ENCODE data around the gene CFAP46. TPM values are rescaled to one million over a fixed set of nuclear protein-coding genes. Genes with fewer than 3 reads are reported as not detected.

CFAP46 gene
- total and polyA plus RNA-seq, 9 of the 15 experiments (the other 6 are each of a cell fraction or from before 2014, with no cell fraction given) = not detected

DNA sequence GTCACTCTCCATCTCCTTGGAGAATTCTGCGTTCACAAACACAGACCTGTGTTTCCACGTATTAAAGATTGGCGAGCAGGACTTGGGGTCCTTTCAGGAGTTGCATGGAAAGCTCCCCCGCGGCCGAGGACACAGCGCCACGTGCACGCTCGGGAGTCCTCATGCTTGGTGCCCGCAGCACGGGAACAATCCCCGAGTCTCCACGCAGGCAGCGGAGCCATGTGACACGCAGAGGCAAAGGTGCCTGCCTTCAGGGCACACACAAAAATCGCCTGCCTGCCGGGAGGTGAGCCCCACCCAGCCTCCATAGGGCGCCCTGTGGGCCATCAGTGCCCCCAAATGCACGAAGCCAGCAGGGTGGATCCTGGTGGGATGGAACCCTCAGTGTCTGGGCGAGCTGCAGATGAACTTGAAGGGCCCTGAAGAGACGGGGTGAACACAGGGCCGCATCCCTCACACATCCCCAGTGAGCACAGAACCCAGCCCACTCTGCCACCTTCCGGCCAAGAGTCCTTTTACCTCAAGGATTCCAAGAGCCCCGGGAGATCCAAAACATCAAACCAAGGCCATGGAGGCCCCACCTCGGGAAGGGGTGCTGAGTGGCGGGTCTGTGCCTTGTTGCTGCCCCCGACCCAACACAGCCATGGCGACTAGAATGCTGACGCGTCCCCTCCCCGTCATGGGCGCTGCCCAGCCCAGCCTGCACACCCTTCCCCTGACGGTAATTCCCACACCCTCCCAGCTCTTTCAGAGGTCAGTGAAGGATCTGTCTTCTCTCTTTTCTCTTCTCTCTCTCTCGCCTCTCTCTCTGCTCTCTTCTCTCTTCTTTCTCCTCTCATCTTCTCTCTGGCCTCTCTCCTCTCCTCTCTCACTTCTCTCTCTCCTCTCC, 55.9 kb downstream of the CFAP46 start (continued):
- no peak for TF ChIP-seq LEF1 (IDR thresholded peaks at IDR 0.05)

DNA sequence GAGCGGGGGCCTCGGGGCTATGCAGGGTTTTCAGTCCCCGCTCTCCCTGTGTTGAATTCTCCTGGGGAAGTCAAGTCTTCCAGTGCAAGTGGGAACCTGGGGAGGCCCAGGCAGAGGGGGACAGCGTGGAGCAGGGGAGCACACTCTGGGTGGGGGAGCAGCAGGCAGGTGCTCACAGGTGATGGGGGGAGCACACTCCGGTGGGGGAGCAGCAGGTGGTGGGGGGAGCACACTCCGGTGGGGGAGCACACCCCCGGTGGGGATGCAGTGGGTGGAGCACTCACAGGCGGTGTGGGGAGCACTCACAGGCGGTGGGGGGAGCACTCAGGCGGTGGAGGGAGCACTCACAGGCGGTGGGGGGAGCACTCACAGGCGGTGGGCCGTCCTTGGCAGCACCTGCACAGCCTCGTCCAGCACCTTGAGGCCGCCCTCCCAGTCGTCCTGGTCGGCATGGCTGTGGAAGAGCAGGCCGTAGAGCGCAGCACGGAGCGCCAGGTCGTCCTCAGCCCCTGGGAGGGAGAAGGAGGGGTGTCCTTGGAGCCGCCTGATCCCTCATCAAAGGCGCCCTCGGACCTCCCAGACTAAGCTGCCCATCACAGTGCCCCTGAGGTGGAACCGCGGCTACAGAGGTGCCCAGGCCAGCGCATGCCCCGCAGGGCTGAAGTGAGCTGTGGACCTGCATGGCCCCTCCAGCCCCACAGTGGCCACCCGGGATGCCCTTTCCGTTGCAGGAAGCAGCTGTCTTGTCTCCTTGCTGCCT, 56.7 kb downstream of the CFAP46 start:
- H3K4me2 ChIP-seq (ENCODE audit: insufficient read depth, low read length) = no peak overlapping the region
- DNase-seq (ENCODE audit: extremely low read depth in 1 of 4, low spot score in 3 of 4) (no peak), ATAC-seq (no peak), FAIRE-seq (no peak)
- H3K27me3 ChIP-seq (ENCODE audit: control insufficient read depth in 2 of 2, insufficient read depth in 2 of 2, low read length in 2 of 2) = peaks cover 2 to 53% of the 10 kb centered on the region in 2 experiments; a peak in 3 of 5 replicates
- no peaks in the 10 kb centered on the region for H3K9me3 ChIP-seq (replicated peaks; ENCODE audit: control insufficient read depth, insufficient read depth, low read depth, low read length)
- no peaks in the 10 kb centered on the region for H3K9me1 ChIP-seq (ENCODE audit: control insufficient read depth, insufficient read depth, low read length)
- peaks cover 7% of the 10 kb centered on the region; the same call in 1 of the 2 replicates for H4K20me1 ChIP-seq (replicated peaks; ENCODE audit: control insufficient read depth, insufficient read depth, low read length)
- intact Hi-C loops (cut with micrococcal nuclease) = no loop called here
- no peaks in the 10 kb centered on the region; a peak in 1 of 5 replicates for H3K4me1 ChIP-seq (replicated peaks in 1 of 2; ENCODE audit: control insufficient read depth in 2 of 2, insufficient read depth in 2 of 2, low read length in 2 of 2)
- WGBS (ENCODE audit: insufficient coverage, low coverage, missing lambda C conversion rate) = 11% methylated on average over 5 of the region's 31 CpGs
- H3K27ac ChIP-seq (ENCODE audit: extremely low read depth, low read depth, low read length) = no peak overlapping the region
- ChIA-PET POLR2A (no interaction called here), CTCF (ENCODE audit: low intra/inter-chr PET ratio) (no interaction called here)
- H3K79me2 ChIP-seq (ENCODE audit: control insufficient read depth, insufficient read depth, low read length) = no peaks in the 10 kb centered on the region
- H3K36me3 ChIP-seq (ENCODE audit: control insufficient read depth, insufficient read depth, low read length) = no peaks in the 10 kb centered on the region
- no peak overlapping the region for H2AFZ ChIP-seq (ENCODE audit: low read depth, low read length)
- no TSS peak for BruUV-seq (replicated peaks)
- no peak overlapping the region for H3K4me3 ChIP-seq
- TF ChIP-seq ZNF263 (CRISPR knock-in tag; IDR thresholded peaks at IDR 0.05; ENCODE audit: borderline replicate concordance) = peak; percentile 99
- no peak for TF ChIP-seq TSC22D4 (tag; IDR thresholded peaks at IDR 0.05)
- no peak overlapping the region for H3K9ac ChIP-seq (ENCODE audit: insufficient read depth in 1 of 2, low read depth in 2 of 2, low read length in 2 of 2)
- in situ Hi-C loops (cut with MboI) = no loop called here
